Esophagus squamous epithelium (tissue), 5 donors: ENCODE results near the gene TRA2B. TPM values are rescaled to one million over a fixed set of nuclear protein-coding genes. Genes with fewer than 3 reads are reported as not detected.

Experiments used
- DNase-seq: peaks from one replicate; lab custom pipeline; 2025; lab: John Stamatoyannopoulos, UW
- H3K27ac ChIP-seq, 4 donors: fragments of 200-600 bp; sonication (generic); one replicate each; pipeline ENCODE4 v1.5.1; 2016 to 2019; ENCODE audit warnings: mild to moderate bottlenecking in 1 of 4
- H3K27me3 ChIP-seq, 4 donors: fragments of 200-600 bp; sonication (generic); 1 replicate in 3 of 4; 2 replicates in 1 of 4; pipeline versions ENCODE4 v1.5.1 to v1.6.0; 2017 to 2021; ENCODE audit warnings: antibody characterized with exemption in 1 of 4
- H3K36me3 ChIP-seq, 3 donors: fragments of 200-600 bp; sonication (generic); one replicate each; pipeline ENCODE4 v1.5.1; 2016 to 2019
- H3K4me1 ChIP-seq, 3 donors: fragments of 200-600 bp; sonication (generic); one replicate each; pipeline ENCODE4 v1.5.1; 2017 to 2019
- H3K4me3 ChIP-seq, 4 donors: fragments of 200-600 bp; sonication (generic); 1 replicate in 3 of 4; 2 replicates in 1 of 4; pipeline ENCODE4 v1.5.1; 2016 to 2019; ENCODE audit warnings: mild to moderate bottlenecking in 2 of 4, moderate library complexity in 1 of 4
- H3K9me3 ChIP-seq, 3 donors: fragments of 200-600 bp; sonication (generic); one replicate each; pipeline ENCODE4 v1.5.1; 2016 to 2019
- CTCF ChIP-seq, 6 experiments: fragments of 450-650 bp in 4 of 6; fragments of 200-600 bp in 2 of 6; sonication (generic) in 2 of 6; IDR thresholded peaks; one replicate each; pipeline ENCODE4 v1.5.1; 2016 to 2019; ENCODE audit warnings: antibody characterized with exemption in 6 of 6, mild to moderate bottlenecking in 4 of 6, moderate library complexity in 4 of 6
- POLR2A ChIP-seq, 4 donors: fragments of 450-650 bp; IDR thresholded peaks; one replicate each; pipeline ENCODE4 v1.6.1; 2017; ENCODE audit warnings: antibody characterized with exemption in 4 of 4, mild to moderate bottlenecking in 4 of 4, moderate library complexity in 3 of 4
- WGBS, 2 donors: methylation state at CpG; one replicate each; pipeline ENCODE4 v1.1.5; 2018; 5-methylcytosine and 5-hydroxymethylcytosine counted together
- intact Hi-C: fragments of 100-400 bp; cut with DNase I; formaldehyde crosslinking; loops from one replicate; pipeline ENCODE4 v1.15.0; 2022
- total RNA-seq, 4 donors: library from RNA; depleted of rRNA; stranded (reverse); fragments of >200 nt; gene quantifications; one replicate each; pipeline ENCODE4 v1.1.0, GENCODE V29; 2016
- donor health status: DM: yes; HTN: yes; CAD: no.

The TRA2B gene
- total RNA-seq, 4 donors from 2014 or later = 83.3 to 396 (median 171) TPM

GRCh38 chr3:185900228-185900627, 37.6 kb downstream of the TRA2B start:
- Histone ChIP-seq H3K9me3 (no peaks in the 10 kb centered on the region), H3K27ac (no peak overlapping the region), H3K4me1 (no peaks in the 10 kb centered on the region), H3K36me3 (no peaks in the 10 kb centered on the region), H3K27me3 (no peaks in the 10 kb centered on the region), H3K4me3 (no peak overlapping the region)
- TF ChIP-seq POLR2A (IDR thresholded peaks at IDR 0.05) (no peak), CTCF (IDR thresholded peaks at IDR 0.05) (no peak)
- WGBS, 2 donors = 22 to 33% methylated on average over 1 of the region's 1 CpG
- no peak for DNase-seq
- intact Hi-C loops = no loop called here

DNA sequence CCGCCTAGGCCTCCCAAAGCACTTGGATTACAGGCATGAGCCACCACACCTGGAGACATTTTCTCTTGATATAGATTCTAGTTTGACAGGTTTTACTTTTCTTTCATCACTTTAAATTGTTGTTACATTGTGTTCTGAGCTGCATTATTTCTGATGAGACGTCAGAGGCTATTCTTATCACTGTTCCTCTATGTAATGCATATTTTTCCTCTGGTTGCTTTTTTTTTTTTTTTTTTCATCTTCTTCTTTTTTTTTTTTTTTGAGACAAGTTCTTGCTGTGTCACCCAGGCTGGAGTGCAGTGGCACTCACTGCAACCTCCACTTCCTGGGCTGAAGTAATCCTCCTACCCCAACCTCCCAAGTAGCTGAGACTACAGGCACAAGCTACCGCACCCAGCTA, 41.2 kb downstream of the TRA2B start:
- Histone ChIP-seq H3K9me3 (no peaks in the 10 kb centered on the region), H3K4me3 (no peak overlapping the region), H3K27me3 (no peaks in the 10 kb centered on the region), H3K4me1 (no peaks in the 10 kb centered on the region), H3K27ac (no peak overlapping the region), H3K36me3 (no peaks in the 10 kb centered on the region)
- 67 to 68% methylated on average over 3 of the region's 3 CpGs for WGBS, 2 donors
- no peak for DNase-seq
- intact Hi-C loops = no loop called here
- TF ChIP-seq CTCF (IDR thresholded peaks at IDR 0.05) = no peak
- TF ChIP-seq POLR2A (IDR thresholded peaks at IDR 0.05) = no peak

DNA sequence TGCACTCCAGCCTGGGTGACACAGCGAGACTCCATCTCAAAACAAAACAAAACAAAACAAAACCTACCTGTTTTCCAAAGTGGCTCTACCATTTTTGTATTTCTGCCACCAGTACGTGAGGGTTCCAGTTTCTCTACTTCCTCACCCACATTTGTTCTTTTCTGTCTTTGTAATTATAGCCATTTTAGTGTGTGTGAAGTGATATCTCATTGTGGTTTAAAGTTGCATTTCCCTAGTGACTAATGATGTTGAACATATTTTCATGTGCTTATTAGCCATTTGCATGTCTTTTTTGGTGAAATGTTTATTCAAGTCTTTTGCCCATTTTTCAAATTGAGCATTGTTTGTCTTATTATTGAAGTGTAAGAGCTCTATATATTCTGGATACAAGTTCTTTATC, 50.7 kb downstream of the TRA2B start:
- no peaks in the 10 kb centered on the region for H3K36me3 ChIP-seq
- H3K4me1 ChIP-seq = no peaks in the 10 kb centered on the region
- no peak overlapping the region for H3K4me3 ChIP-seq
- no peak overlapping the region for H3K27ac ChIP-seq
- intact Hi-C loops = no loop called here
- no peak for DNase-seq
- H3K9me3 ChIP-seq = no peaks in the 10 kb centered on the region
- TF ChIP-seq POLR2A (IDR thresholded peaks at IDR 0.05) = no peak
- no peak for TF ChIP-seq CTCF (IDR thresholded peaks at IDR 0.05)
- H3K27me3 ChIP-seq = no peaks in the 10 kb centered on the region
- 56 to 58% methylated on average over 2 of the region's 2 CpGs for WGBS, 2 donors

DNA sequence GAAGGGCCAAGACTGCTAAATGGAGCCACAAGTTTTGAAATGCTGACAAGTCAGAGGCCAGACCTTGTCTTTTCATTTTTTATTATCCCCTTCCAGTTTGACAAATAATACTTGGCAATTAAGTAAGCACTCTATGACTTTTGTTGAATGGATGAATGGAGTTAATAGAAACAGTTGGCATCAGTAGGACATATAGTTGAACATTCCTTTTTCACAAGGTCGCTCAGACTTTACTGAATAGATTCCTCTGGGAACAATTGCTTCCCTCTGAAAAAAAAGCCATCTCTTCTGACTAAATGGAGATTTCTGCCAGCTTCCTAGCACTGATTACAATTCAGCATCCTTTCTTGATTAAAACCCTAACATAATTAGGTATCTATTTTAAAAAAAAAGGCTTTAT, 53.2 kb downstream of the TRA2B start:
- intact Hi-C loops = no loop called here
- WGBS, 2 donors = 17 to 30% methylated on average over 1 of the region's 1 CpG
- no peaks in the 10 kb centered on the region for H3K36me3 ChIP-seq
- no peaks in the 10 kb centered on the region for H3K9me3 ChIP-seq
- DNase-seq = no peak
- H3K4me1 ChIP-seq = no peaks in the 10 kb centered on the region
- peaks cover 0 to 4% (median 0%) of the 10 kb centered on the region in 4 donors for H3K27me3 ChIP-seq
- H3K4me3 ChIP-seq = no peak overlapping the region
- H3K27ac ChIP-seq = no peak overlapping the region
- TF ChIP-seq CTCF (IDR thresholded peaks at IDR 0.05) (no peak), POLR2A (IDR thresholded peaks at IDR 0.05) (no peak)

- 65 to 100% methylated on average over 3 to 4 of the region's 4 CpGs for WGBS, 2 donors
- no peaks in the 10 kb centered on the region for H3K36me3 ChIP-seq
Observed at GRCh38 chr3:185881926-185882325, 55.9 kb downstream of the TRA2B start.

More at GRCh38 chr3:185881926-185882325, 55.9 kb downstream of the TRA2B start:
- Histone ChIP-seq H3K9me3 (no peaks in the 10 kb centered on the region), H3K27ac (no peak overlapping the region), H3K4me3 (no peak overlapping the region), H3K27me3 (peaks cover 0 to 12% (median 0%) of the 10 kb centered on the region in 4 donors), H3K4me1 (no peaks in the 10 kb centered on the region)
- intact Hi-C loops = no loop called here
- no peak for TF ChIP-seq POLR2A (IDR thresholded peaks at IDR 0.05)
- TF ChIP-seq CTCF (IDR thresholded peaks at IDR 0.05) = no peak
- DNase-seq = no peak
